Colonic mucosa (tissue), 4 donors: Measurements from ENCODE around the gene MZT2B. TPM values are rescaled to one million over a fixed set of nuclear protein-coding genes. Genes with fewer than 3 reads are reported as not detected.
A peak's percentile ranks its signal among the peaks of the same experiment; 100 is the strongest.
"Not testable (repeated sequence)": the region's sequence is repeated elsewhere in the genome, so short reads cannot be mapped to it uniquely, and the experiment has no call there.

Experiments used
- DNase-seq: peaks from one replicate; pipeline ENCODE4 v3.0.0-alpha.2; 2020
- H3K27ac ChIP-seq: fragments of 200-600 bp; one replicate; pipeline ENCODE4 v1.8.0; 2021
- H3K27me3 ChIP-seq: fragments of 200-600 bp; one replicate; pipeline ENCODE4 v1.8.0; 2021
- H3K36me3 ChIP-seq: fragments of 200-600 bp; one replicate; pipeline ENCODE4 v1.8.0; 2021
- H3K4me1 ChIP-seq: fragments of 200-600 bp; one replicate; pipeline ENCODE4 v1.8.0; 2021; ENCODE audit warnings: mild to moderate bottlenecking
- H3K4me3 ChIP-seq: fragments of 200-600 bp; one replicate; pipeline ENCODE4 v1.8.0; 2021
- H3K9ac ChIP-seq, 2 donors: one replicate each; pipeline ENCODE4 v1.7.0; 2013; ENCODE audit warnings: control low read depth in 2 of 2, low read depth in 2 of 2, low read length in 2 of 2
- H3K9me3 ChIP-seq: fragments of 200-600 bp; one replicate; pipeline ENCODE4 v1.8.0; 2021
- CTCF ChIP-seq: fragments of 200-600 bp; IDR thresholded peaks from one replicate; pipeline ENCODE4 v1.8.0; 2022; ENCODE audit warnings: antibody characterized with exemption, mild to moderate bottlenecking
- intact Hi-C: fragments of 100-400 bp; cut with DNase I; formaldehyde crosslinking; loops from one replicate; pipeline ENCODE4 v1.14.1; 2022
- total RNA-seq, 2 donors: library from RNA; stranded (reverse); fragmentation: NEBNext Ultra II Directional in 1 of 2; extraction: Animal tissue kit (Norgen Biotek cat#: 25700) in 1 of 2; gene quantifications; one replicate each; pipeline ENCODE4 v1.2.1, GENCODE V29; 2021
- donor health status: healthy.
- donor health status: DM: no; HTN: no; CAD: no.
- donor health status: DM: no; HTN: no; CAD: no.

Gene MZT2B
- total RNA-seq, 2 donors from 2014 or later, result 240 to 318 TPM

DNA sequence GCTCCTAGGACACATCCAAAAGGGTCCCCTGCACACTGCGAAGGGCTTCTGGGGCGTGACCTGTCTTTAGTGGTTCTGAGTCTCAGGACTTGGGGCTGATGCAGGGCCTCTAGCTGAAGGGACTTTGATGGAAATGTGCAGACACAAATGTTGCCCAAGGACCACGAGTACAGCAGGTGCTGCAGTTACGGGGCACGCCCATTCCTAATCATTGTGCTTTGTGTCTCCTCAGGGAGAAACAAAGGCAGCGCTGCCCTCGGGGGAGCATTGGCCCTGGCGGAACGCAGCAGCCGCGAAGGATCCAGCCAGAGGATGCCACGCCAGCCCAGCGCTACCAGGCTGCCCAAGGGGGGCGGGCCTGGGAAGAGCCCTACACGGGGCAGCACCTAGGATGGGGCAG is 8.2 kb downstream of the MZT2B start:
- Histone ChIP-seq H3K9ac (no peak overlapping the region), H3K4me3 (no peak overlapping the region), H3K4me1 (no peaks in the 10 kb centered on the region), H3K36me3 (no peaks in the 10 kb centered on the region), H3K27me3 (no peaks in the 10 kb centered on the region), H3K27ac (no peak overlapping the region), H3K9me3 (no peaks in the 10 kb centered on the region)
- DNase-seq, result no peak
- no peak for TF ChIP-seq CTCF
- intact Hi-C loops, result no loop called here

DNA sequence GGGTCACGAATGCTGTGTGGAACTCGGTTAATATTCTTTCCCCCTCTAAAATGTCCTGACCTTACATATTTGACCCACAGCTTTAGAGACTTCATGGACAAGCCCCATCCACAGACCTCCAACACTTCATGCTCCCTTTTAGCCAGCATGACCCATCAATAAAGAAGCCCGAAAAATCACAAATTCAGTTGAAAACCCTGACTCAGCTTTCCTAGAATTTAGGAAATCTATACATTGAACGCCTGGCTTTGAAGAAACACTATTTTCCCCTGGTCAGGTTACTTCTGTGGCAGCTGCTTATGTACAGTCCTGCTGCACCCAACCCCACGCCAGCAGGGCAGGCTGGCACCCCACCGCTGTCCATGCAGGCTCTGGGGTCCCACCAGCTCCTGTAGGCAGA is 9.3 kb downstream of the MZT2B start:
- H3K9ac ChIP-seq, H3K27me3 ChIP-seq, DNase-seq, H3K4me3 ChIP-seq, H3K4me1 ChIP-seq, intact Hi-C loops, H3K36me3 ChIP-seq, H3K9me3 ChIP-seq, H3K27ac ChIP-seq: not testable (repeated sequence)

DNA sequence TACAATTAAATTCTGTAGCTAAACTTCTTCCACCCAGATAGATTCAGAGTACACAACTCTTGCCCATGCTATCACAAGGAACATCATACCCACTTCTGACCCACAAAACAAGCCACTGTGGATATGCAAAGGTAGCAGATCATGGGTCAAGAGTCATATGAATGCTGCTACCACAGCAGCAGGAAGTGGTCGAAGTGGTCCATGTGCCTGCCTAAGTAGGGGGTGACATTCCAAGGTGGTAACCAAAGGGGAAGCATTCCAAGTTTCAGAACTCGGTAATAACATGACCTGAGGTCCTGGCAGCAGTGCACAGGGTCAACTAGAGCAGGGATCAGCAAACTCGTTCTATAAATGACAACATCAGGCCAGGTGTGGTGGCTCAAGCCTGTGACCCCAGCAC is 10.4 kb downstream of the MZT2B start:
- H3K4me3 ChIP-seq, H3K4me1 ChIP-seq, H3K9me3 ChIP-seq, H3K27ac ChIP-seq, intact Hi-C loops, H3K27me3 ChIP-seq, DNase-seq, H3K36me3 ChIP-seq, H3K9ac ChIP-seq: not testable (repeated sequence)

GRCh38 chr2:130193824-130194223 is 11.8 kb downstream of the MZT2B start:
- H3K9ac ChIP-seq, H3K27ac ChIP-seq, DNase-seq, H3K9me3 ChIP-seq, H3K4me3 ChIP-seq, H3K4me1 ChIP-seq, H3K27me3 ChIP-seq, H3K36me3 ChIP-seq, intact Hi-C loops: not testable (repeated sequence)

GRCh38 chr2:130195089-130195635 is 13.1 kb downstream of the MZT2B start:
- intact Hi-C loops, H3K4me1 ChIP-seq, H3K36me3 ChIP-seq, H3K9me3 ChIP-seq, H3K4me3 ChIP-seq, H3K27me3 ChIP-seq, DNase-seq, H3K9ac ChIP-seq, H3K27ac ChIP-seq: not testable (repeated sequence)

GRCh38 chr2:130196052-130196451 is 14.0 kb downstream of the MZT2B start:
- intact Hi-C loops, H3K27ac ChIP-seq, H3K4me3 ChIP-seq, H3K4me1 ChIP-seq, H3K9ac ChIP-seq, H3K9me3 ChIP-seq, H3K36me3 ChIP-seq, H3K27me3 ChIP-seq, DNase-seq: not testable (repeated sequence)

DNA sequence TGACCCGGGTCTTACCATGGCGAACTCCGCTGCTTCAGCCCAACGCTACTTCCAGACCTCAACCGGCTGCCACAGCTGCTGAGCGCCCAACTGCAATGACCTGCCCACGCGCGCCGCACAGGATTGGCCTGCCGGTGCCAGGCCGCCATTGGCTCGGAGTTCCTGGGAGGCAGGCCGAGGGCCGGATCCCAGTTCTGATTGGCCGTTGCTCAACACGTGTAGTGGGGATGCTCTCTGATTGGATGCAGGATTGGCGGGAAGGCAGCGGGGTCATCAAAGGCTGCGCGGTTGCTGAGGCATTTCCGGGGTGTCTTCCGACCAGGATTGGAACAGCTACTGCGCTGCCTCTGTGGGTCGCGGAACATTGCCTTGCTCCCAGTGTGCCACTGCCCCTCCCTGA is 16.3 kb downstream of the MZT2B start, which contains the start of gene TUBA3E:
TUBA3E (minus strand) TSS at position 97 of the 400 bp plus-strand sequence; CDS start at position 18, 79 bp downstream.
- no peaks in the 10 kb centered on the region for H3K4me1 ChIP-seq
- H3K27me3 ChIP-seq, result no peaks in the 10 kb centered on the region
- no peak for DNase-seq
- H3K27ac ChIP-seq, result no peak within 1 kb of the TSS
- H3K9ac ChIP-seq, result no peak within 1 kb of the TSS
- H3K4me3 ChIP-seq, result no peak within 1 kb of the TSS
- intact Hi-C loops, result no loop called here
- H3K9me3 ChIP-seq, result no peaks in the 10 kb centered on the region
- H3K36me3 ChIP-seq, result no peaks in the 10 kb centered on the region
- no peak for TF ChIP-seq CTCF

- H3K4me1 ChIP-seq, H3K27ac ChIP-seq, H3K9me3 ChIP-seq, H3K4me3 ChIP-seq, H3K36me3 ChIP-seq, intact Hi-C loops, H3K27me3 ChIP-seq, H3K9ac ChIP-seq: not testable (repeated sequence)
- peak; percentile 36 for DNase-seq
Measured at GRCh38 chr2:130202518-130202917, 20.5 kb downstream of the MZT2B start.

DNA sequence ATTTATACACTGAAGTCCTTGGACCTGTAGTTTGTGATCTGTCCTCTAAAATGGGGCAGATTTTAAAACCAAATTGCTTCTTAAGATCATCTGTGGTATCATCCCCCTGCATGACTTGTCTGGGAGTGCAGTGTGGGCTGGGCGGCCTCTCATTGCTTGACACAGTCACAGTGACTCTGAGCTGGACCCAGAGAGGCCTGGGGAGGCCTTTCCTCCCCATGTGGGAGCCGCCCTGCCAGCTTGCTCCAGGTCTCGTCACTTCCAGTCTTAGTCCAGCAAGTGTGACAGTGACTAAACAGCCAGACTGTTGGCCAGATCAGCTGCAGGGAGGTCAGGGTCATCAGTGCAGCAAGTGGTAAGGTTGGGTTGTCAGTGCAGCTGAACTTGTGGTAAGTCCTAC is 21.1 kb downstream of the MZT2B start:
- DNase-seq, intact Hi-C loops: not testable (repeated sequence)

GRCh38 chr2:130207051-130207450 is 25.0 kb downstream of the MZT2B start:
- H3K4me3 ChIP-seq, DNase-seq, H3K9me3 ChIP-seq, H3K9ac ChIP-seq, intact Hi-C loops, H3K27me3 ChIP-seq, H3K4me1 ChIP-seq, H3K27ac ChIP-seq, H3K36me3 ChIP-seq: not testable (repeated sequence)

More for the DNA sequence above, 21.1 kb downstream of the MZT2B start:
- not testable (repeated sequence) for H3K27me3 ChIP-seq, H3K9me3 ChIP-seq, H3K4me1 ChIP-seq, H3K36me3 ChIP-seq, H3K4me3 ChIP-seq, H3K27ac ChIP-seq, H3K9ac ChIP-seq

DNA sequence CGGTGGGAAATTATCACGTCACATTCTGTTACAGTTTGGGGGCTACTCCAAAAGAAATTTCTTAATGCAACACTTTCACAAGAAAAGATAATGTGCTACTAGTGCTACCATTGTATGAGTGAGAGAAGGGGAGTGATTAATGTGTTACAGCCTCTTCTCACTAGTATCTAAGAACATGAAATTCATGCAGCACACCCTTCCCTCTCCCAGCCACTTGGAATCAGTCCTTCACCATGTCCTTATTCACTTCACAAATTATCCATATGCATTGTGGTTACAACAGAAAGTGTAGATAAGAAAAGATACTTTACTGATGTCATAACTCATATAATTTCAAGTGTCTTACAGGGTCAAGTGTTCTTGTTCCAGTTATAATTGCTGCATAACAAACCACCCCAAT is 37.1 kb downstream of the MZT2B start:
- H3K36me3 ChIP-seq, intact Hi-C loops, H3K4me1 ChIP-seq, H3K4me3 ChIP-seq, H3K9me3 ChIP-seq, H3K27ac ChIP-seq, H3K27me3 ChIP-seq, DNase-seq, H3K9ac ChIP-seq: not testable (repeated sequence)

DNA sequence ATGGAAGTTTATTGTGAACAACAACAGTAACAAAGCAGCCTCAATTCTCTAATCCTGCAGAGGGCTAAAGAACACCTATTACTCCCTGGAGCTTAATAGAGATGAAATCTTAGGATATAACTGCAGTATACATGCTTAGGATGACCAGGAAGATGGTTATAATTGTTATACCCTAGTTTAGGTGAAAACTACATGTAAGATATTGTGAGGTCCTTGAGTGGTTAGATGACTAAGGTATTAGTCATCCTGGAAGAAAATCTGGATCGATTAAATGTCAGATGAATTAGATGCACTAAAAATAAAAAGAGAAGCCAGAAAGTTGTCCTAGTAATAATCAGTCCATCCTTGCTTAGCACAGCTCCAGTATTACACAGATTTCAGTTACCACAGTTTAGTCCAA is 38.4 kb downstream of the MZT2B start:
- H3K9me3 ChIP-seq, DNase-seq, H3K4me3 ChIP-seq, H3K36me3 ChIP-seq, H3K27ac ChIP-seq, intact Hi-C loops, H3K9ac ChIP-seq, H3K4me1 ChIP-seq, H3K27me3 ChIP-seq: not testable (repeated sequence)
